Nephron (organoid): ENCODE data around the gene LKAAEAR1.

ENCODE experiments used
- H3K27ac Mint-ChIP-seq, 3 experiments: 2 replicates each; pipeline ENCODE4 v1.8.0; 2020; ENCODE audit warnings: mixed read lengths in 3 of 3, mild to moderate bottlenecking in 2 of 3, moderate library complexity in 1 of 3
- H3K27me3 Mint-ChIP-seq: 2 replicates; pipeline ENCODE4 v1.8.0; 2021; ENCODE audit warnings: low read depth, mild to moderate bottlenecking, moderate library complexity, mixed read lengths
- H3K36me3 Mint-ChIP-seq: 2 replicates; pipeline ENCODE4 v1.8.0; 2020; ENCODE audit warnings: low read depth, mixed read lengths
- H3K4me1 Mint-ChIP-seq: 2 replicates; pipeline ENCODE4 v1.8.0; 2020; ENCODE audit warnings: mixed read lengths
- H3K4me3 Mint-ChIP-seq, 3 experiments: 2 replicates each; pipeline ENCODE4 v1.8.0; 2020; ENCODE audit warnings: mild to moderate bottlenecking in 3 of 3, mixed read lengths in 3 of 3, moderate library complexity in 2 of 3
- H3K9me3 Mint-ChIP-seq: 2 replicates; pipeline ENCODE4 v1.8.0; 2020; ENCODE audit warnings: mixed read lengths
- CTCF ChIP-seq, 3 experiments: fragments of 200-600 bp; sonication (generic); IDR thresholded peaks; one replicate each; pipeline ENCODE4 v1.5.0; 2021; ENCODE audit warnings: antibody characterized with exemption in 3 of 3; ENCODE audit not compliant: unreplicated experiment in 3 of 3

Gene LKAAEAR1

GRCh38 chr20:64051561-64052325 lies 32.5 kb downstream of the LKAAEAR1 start:
- Mint-ChIP-seq H3K27ac (peak overlapping the region in 1 of 3 experiments; percentile 49), H3K9me3 (no peaks in the 10 kb centered on the region), H3K36me3 (no peaks in the 10 kb centered on the region), H3K4me3 (peak overlapping the region in 2 of 3 experiments; percentile 14 to 56), H3K27me3 (peaks cover 49% of the 10 kb centered on the region), H3K4me1 (peaks cover 11% of the 10 kb centered on the region)
- no peak for TF ChIP-seq CTCF (IDR thresholded peaks at IDR 0.05; ENCODE audit: unreplicated experiment in 3 of 3)

GRCh38 chr20:64051033-64051452 lies 33.2 kb downstream of the LKAAEAR1 start:
- no peaks in the 10 kb centered on the region for H3K9me3 Mint-ChIP-seq
- TF ChIP-seq CTCF (IDR thresholded peaks at IDR 0.05; ENCODE audit: unreplicated experiment in 3 of 3), result no peak
- no peaks in the 10 kb centered on the region for H3K36me3 Mint-ChIP-seq
- H3K4me3 Mint-ChIP-seq, result peak overlapping the region in 1 of 3 experiments; percentile 25
- H3K27me3 Mint-ChIP-seq, result peaks cover 56% of the 10 kb centered on the region
- H3K4me1 Mint-ChIP-seq, result peaks cover 11% of the 10 kb centered on the region
- H3K27ac Mint-ChIP-seq, result no peak overlapping the region

- Mint-ChIP-seq H3K4me3 (peak overlapping the region; percentile 47 to 73 (median 59)), H3K27me3 (peaks cover 61% of the 10 kb centered on the region), H3K4me1 (peaks cover 11% of the 10 kb centered on the region), H3K27ac (no peak overlapping the region), H3K9me3 (no peaks in the 10 kb centered on the region), H3K36me3 (no peaks in the 10 kb centered on the region)
- TF ChIP-seq CTCF (IDR thresholded peaks at IDR 0.05; ENCODE audit: unreplicated experiment in 3 of 3), result no peak
These were observed 33.8 kb downstream of the LKAAEAR1 start for GRCh38 chr20:64050261-64051032.

GRCh38 chr20:64049878-64050260 lies 34.3 kb downstream of the LKAAEAR1 start:
- H3K4me1 Mint-ChIP-seq, result peaks cover 11% of the 10 kb centered on the region
- H3K9me3 Mint-ChIP-seq, result no peaks in the 10 kb centered on the region
- no peak for TF ChIP-seq CTCF (IDR thresholded peaks at IDR 0.05; ENCODE audit: unreplicated experiment in 3 of 3)
- H3K36me3 Mint-ChIP-seq, result no peaks in the 10 kb centered on the region
- H3K27ac Mint-ChIP-seq, result no peak overlapping the region
- peaks cover 67% of the 10 kb centered on the region for H3K27me3 Mint-ChIP-seq
- peak overlapping the region in 2 of 3 experiments; percentile 72 to 73 for H3K4me3 Mint-ChIP-seq

- Mint-ChIP-seq H3K36me3 (no peaks in the 10 kb centered on the region), H3K4me1 (peaks cover 7% of the 10 kb centered on the region), H3K27me3 (peaks cover 73% of the 10 kb centered on the region), H3K9me3 (no peaks in the 10 kb centered on the region), H3K27ac (no peak within 1 kb of the TSS), H3K4me3 (peak within 1 kb of the TSS; percentile 47 to 74 (median 73))
- no peak for TF ChIP-seq CTCF (IDR thresholded peaks at IDR 0.05; ENCODE audit: unreplicated experiment in 3 of 3)
These were observed 34.9 kb downstream of the LKAAEAR1 start, which contains the start of gene SOX18 for GRCh38 chr20:64049060-64049877. TSS of gene SOX18 (minus strand) at chr20:64049639. CDS start at chr20:64049516, 123 bp downstream.
